Prostate gland (tissue), 2 donors: ENCODE results near the gene NLRX1.

Experiments
- POLR2A ChIP-seq: fragments of 450-650 bp; IDR thresholded peaks from one replicate; pipeline ENCODE4 v1.6.1; 2016; ENCODE audit warnings: antibody characterized with exemption, mild to moderate bottlenecking
- TF ChIP-seq, protein P1 (sequence below), 4 experiments: fragments of 200-600 bp in 2 of 4; fragments of 450-650 bp in 2 of 4; sonication (generic) in 2 of 4; IDR thresholded peaks; 1 replicate in 3 of 4; 2 replicates in 1 of 4; pipeline ENCODE4 v1.5.1; 2016 to 2019; ENCODE audit warnings: antibody characterized with exemption in 4 of 4, mild to moderate bottlenecking in 2 of 4, moderate library complexity in 2 of 4

DNA sequence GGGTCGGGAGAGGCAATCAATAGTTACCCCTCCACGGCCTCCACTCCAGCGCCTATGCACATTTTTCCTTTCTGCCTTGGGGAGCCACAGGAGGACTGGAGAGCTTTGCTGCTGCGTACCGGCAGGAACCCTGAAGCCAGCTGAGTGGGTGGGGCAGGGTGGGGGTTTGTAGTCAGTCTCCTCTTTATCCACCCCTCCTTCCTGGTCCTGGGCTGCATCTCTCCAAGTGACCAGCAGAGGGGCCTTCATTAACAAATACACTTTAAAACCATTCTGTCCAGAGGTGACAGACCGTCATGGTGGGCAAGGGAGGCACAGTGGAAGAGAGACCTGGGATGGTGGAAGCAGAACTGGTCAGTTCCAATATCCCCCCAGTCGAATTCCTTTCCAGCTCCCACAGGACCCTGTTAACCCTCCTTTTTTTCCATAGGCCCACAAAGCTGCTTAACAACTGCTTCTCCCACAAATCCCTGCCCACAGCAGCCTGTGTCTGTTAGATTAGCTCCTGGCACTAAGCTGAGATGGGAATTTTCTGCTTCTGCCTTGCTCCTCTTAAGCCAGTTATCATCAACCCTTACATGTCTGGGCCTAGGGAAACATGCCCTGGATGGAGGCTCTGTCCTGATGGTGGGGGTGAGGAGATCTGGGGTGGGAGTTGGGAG lies 23.6 kb upstream of the NLRX1 start:
- no peak for TF ChIP-seq POLR2A
- TF ChIP-seq, protein P1, sequence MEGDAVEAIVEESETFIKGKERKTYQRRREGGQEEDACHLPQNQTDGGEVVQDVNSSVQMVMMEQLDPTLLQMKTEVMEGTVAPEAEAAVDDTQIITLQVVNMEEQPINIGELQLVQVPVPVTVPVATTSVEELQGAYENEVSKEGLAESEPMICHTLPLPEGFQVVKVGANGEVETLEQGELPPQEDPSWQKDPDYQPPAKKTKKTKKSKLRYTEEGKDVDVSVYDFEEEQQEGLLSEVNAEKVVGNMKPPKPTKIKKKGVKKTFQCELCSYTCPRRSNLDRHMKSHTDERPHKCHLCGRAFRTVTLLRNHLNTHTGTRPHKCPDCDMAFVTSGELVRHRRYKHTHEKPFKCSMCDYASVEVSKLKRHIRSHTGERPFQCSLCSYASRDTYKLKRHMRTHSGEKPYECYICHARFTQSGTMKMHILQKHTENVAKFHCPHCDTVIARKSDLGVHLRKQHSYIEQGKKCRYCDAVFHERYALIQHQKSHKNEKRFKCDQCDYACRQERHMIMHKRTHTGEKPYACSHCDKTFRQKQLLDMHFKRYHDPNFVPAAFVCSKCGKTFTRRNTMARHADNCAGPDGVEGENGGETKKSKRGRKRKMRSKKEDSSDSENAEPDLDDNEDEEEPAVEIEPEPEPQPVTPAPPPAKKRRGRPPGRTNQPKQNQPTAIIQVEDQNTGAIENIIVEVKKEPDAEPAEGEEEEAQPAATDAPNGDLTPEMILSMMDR (IDR thresholded peaks at IDR 0.05), result peak; percentile 42 to 59 (median 51)
